ENCODE data around the gene PLD4. TPM values are rescaled to one million over a fixed set of nuclear protein-coding genes. Genes with fewer than 3 reads are reported as not detected.

Gene PLD4
- total RNA-seq, 4 donors from 2014 or later = under 0.01 to 1.3 TPM; not detected in 2

DNA sequence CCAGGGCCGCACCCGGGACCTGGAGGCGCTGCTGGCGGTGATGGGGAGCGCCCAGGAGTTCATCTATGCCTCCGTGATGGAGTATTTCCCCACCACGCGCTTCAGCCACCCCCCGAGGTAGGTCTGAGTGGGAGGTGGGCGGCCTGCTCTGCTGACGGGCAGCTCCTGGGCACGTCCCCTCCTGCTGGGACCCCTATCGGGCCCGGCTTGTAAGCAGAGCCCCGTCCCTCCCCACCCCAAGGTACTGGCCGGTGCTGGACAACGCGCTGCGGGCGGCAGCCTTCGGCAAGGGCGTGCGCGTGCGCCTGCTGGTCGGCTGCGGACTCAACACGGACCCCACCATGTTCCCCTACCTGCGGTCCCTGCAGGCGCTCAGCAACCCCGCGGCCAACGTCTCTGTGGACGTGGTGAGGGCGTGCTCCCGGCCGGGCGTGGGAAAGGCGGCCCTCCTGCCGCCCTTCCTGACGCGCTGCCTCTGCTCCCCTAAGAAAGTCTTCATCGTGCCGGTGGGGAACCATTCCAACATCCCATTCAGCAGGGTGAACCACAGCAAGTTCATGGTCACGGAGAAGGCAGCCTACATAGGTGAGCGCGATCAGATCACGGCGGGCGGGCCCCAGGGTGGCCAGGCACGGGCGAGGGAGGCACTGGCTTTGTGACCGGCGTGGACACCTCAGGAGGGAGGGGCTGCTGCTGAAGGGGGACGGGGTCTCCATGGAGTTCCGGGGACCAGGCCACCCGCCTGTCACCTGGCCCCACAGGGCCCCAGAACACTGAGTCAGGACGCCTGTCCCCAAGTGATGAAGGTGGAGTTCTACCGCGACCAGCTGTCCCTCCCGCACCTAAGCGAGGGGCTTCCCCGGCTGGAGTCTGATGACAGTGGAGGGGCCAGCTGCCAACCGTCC, 7.3 kb downstream of the PLD4 start:
- TF ChIP-seq, protein P1, sequence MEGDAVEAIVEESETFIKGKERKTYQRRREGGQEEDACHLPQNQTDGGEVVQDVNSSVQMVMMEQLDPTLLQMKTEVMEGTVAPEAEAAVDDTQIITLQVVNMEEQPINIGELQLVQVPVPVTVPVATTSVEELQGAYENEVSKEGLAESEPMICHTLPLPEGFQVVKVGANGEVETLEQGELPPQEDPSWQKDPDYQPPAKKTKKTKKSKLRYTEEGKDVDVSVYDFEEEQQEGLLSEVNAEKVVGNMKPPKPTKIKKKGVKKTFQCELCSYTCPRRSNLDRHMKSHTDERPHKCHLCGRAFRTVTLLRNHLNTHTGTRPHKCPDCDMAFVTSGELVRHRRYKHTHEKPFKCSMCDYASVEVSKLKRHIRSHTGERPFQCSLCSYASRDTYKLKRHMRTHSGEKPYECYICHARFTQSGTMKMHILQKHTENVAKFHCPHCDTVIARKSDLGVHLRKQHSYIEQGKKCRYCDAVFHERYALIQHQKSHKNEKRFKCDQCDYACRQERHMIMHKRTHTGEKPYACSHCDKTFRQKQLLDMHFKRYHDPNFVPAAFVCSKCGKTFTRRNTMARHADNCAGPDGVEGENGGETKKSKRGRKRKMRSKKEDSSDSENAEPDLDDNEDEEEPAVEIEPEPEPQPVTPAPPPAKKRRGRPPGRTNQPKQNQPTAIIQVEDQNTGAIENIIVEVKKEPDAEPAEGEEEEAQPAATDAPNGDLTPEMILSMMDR (IDR thresholded peaks at IDR 0.05; ENCODE audit: low read depth) = no peak

DNA sequence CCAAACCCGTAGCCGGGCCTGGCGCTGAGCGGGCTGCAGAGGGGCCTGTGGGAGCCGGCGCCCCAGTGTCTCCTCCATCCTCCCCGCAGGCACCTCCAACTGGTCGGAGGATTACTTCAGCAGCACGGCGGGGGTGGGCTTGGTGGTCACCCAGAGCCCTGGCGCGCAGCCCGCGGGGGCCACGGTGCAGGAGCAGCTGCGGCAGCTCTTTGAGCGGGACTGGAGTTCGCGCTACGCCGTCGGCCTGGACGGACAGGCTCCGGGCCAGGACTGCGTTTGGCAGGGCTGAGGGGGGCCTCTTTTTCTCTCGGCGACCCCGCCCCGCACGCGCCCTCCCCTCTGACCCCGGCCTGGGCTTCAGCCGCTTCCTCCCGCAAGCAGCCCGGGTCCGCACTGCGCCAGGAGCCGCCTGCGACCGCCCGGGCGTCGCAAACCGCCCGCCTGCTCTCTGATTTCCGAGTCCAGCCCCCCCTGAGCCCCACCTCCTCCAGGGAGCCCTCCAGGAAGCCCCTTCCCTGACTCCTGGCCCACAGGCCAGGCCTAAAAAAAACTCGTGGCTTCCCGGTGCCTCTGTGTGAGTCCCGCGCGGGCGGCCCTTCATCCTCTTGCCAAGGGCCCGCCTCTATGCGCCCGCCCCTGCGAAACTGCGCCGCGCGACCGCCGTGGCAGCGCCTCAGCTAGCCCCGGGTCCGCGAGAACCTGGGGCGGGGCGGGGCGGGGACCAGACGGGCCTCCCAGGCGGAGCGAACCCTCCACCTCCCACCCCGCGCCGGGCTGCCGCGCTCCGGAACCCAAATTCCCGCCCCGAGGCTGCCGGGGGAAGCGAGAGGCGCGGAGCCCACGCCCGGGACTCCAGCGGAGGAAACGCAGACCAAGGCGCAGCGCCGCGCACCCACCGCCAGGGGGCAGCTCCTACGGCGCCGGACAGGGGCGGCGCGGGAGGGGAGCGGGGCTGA, 8.3 kb downstream of the PLD4 start:
- TF ChIP-seq, protein P1 (IDR thresholded peaks at IDR 0.05; ENCODE audit: low read depth) = no peak

DNA sequence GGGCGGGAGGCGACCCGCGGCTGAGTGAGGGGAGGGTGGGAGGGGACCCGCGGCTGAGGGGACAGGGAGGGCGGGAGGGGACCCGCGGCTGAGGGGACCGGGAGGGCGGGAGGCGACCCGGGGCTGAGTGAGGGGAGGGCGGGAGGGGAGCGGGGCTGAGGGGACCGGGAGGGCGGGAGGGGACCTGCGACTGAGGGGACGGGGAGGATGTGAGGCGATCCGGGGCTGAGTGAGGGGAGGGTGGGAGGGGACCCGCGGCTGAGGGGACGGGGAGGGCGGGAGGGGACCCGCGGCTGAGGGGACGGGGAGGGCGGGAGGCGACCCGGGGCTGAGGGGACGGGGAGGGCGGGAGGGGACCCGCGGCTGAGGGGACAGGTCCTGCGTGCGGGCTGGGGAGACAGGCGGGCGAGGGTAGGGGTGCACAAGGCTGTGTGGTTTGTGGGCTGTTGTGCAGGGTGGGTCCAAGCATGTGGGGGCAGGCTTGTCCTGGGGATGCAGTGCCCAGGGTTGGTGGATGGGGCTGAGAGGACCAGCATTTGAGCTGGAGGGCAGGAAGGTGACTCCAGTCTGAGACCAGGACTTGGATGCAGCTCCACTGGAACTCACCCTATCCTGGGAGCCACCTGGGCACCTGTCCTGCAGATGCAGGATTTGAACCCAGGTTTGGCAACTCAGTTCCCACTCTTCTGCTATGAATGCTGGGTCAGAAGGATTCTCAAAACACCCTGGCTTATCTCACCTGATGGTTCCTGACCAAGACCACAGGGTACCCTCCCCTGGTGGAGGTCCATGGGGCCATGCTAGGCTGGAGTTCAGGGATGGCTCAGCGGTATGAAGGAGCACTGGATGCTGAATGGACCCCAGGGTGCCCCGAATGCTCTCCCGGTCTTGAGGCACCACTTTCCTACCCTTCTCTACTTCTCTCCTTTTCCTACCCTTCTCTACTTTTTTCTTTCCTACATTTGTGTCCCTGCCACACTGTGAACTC, 9.4 kb downstream of the PLD4 start:
- TF ChIP-seq, protein P1 (IDR thresholded peaks at IDR 0.05; ENCODE audit: low read depth) = no peak

DNA sequence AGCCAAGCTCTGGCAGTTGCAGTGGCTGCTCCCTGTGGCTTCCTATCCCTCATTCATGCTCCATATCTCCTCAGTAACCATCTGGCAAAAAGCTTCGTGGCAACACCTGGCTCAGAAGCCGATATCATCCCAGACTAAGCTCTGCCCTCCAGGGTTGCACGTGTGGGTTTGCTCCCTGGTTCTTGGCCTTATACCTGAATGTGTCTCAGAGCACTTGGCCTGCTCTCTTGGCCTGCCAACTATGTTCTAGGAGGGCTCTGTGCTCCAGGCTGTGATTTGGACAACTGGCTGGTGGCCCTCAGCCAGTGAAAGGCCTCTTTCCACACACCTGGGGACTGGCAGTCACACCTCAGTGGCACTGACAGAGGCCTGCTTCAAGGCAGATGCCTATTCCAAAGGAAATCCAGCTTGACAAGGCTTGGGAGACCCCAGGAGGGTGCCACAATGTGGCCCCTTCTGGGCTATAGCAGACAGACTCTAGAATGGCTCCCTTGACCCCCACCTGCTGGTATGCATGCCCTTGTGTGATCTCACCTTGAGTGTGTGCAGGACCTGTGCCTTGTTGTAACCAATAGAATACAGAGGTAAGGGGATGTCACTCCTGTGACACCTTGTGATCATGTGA, 10.5 kb downstream of the PLD4 start:
- TF ChIP-seq, protein P1 (IDR thresholded peaks at IDR 0.05; ENCODE audit: low read depth) = no peak

DNA sequence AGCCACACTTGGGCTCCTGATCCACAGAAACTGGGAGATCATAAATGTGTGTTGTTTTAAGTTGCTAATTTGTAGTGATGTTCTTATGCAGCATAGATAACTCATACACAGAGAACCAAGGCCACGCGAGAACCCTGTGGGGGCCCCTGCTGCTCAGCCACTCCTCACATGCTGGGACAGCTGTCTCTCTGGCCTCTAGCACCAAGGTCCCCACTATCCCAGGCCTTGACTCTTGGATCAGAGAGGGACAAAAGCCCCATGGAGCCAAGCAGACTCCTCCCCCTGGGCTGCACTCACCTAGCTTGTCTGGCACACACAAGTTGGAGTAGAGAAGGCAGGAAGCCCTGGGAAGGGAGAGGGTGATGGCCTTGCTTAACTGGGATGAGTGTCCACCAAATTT, 11.3 kb downstream of the PLD4 start:
- TF ChIP-seq, protein P1 (IDR thresholded peaks at IDR 0.05; ENCODE audit: low read depth) = no peak

DNA sequence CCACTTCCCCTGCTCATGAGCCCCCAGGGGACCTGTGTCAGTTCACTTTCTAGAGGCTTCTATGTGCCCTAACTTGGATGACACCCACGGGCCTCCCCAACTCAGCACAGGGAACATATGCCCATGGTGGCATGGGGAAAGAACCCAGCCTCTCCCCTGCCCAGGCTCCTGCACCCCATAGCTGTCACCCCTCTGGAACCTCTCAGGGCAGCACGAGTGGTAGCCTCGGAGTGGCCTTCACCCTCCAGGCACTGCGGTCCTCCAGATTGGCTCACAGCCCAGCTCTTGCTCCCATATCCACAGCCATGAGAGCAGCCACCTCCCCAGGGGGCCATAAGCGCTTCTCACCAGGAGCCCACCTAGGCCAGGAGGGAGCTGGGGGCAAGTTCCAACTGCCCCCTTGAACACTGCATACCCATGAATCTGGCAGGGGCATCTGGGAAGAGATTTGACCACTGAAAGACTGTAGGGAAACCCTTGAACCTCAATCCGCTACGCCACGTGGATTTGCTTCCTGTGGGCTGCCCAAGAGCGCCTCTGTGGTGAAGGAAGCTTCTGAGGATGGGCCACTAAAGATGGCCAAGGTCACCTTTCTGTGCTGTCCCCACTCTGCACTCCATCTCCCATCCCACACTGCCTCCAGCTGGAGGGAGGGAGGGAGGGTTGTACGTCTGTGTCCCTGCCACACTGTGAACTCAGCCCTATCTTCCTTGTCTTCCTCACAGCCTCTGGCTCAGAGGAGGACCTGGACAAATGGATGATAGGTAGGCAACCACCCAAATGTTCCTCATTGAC, 11.9 kb downstream of the PLD4 start:
- TF ChIP-seq, protein P1 (IDR thresholded peaks at IDR 0.05; ENCODE audit: low read depth) = no peak

All from subcutaneous adipose tissue (tissue), 4 donors.